Esophagus squamous epithelium (tissue), 5 donors: ENCODE measurements around the gene IGF2BP3. TPM values are rescaled to one million over a fixed set of nuclear protein-coding genes. Genes with fewer than 3 reads are reported as not detected.
"Not testable (repeated sequence)": the region's sequence is repeated elsewhere in the genome, so short reads cannot be mapped to it uniquely, and the experiment has no call there.

Source experiments
- DNase-seq: peaks from one replicate; lab custom pipeline; 2025; lab: John Stamatoyannopoulos, UW
- H3K27ac ChIP-seq, 4 donors: fragments of 200-600 bp; sonication (generic); one replicate each; pipeline ENCODE4 v1.5.1; 2016 to 2019; ENCODE audit warnings: mild to moderate bottlenecking in 1 of 4
- H3K27me3 ChIP-seq, 4 donors: fragments of 200-600 bp; sonication (generic); 1 replicate in 3 of 4; 2 replicates in 1 of 4; pipeline versions ENCODE4 v1.5.1 to v1.6.0; 2017 to 2021; ENCODE audit warnings: antibody characterized with exemption in 1 of 4
- H3K36me3 ChIP-seq, 3 donors: fragments of 200-600 bp; sonication (generic); one replicate each; pipeline ENCODE4 v1.5.1; 2016 to 2019
- H3K4me1 ChIP-seq, 3 donors: fragments of 200-600 bp; sonication (generic); one replicate each; pipeline ENCODE4 v1.5.1; 2017 to 2019
- H3K4me3 ChIP-seq, 4 donors: fragments of 200-600 bp; sonication (generic); 1 replicate in 3 of 4; 2 replicates in 1 of 4; pipeline ENCODE4 v1.5.1; 2016 to 2019; ENCODE audit warnings: mild to moderate bottlenecking in 2 of 4, moderate library complexity in 1 of 4
- H3K9me3 ChIP-seq, 3 donors: fragments of 200-600 bp; sonication (generic); one replicate each; pipeline ENCODE4 v1.5.1; 2016 to 2019
- POLR2A ChIP-seq, 4 donors: fragments of 450-650 bp; IDR thresholded peaks; one replicate each; pipeline ENCODE4 v1.6.1; 2017; ENCODE audit warnings: antibody characterized with exemption in 4 of 4, mild to moderate bottlenecking in 4 of 4, moderate library complexity in 3 of 4
- WGBS, 2 donors: methylation state at CpG; one replicate each; pipeline ENCODE4 v1.1.5; 2018; 5-methylcytosine and 5-hydroxymethylcytosine counted together
- intact Hi-C: fragments of 100-400 bp; cut with DNase I; formaldehyde crosslinking; loops from one replicate; pipeline ENCODE4 v1.15.0; 2022
- total RNA-seq, 4 donors: library from RNA; depleted of rRNA; stranded (reverse); fragments of >200 nt; gene quantifications; one replicate each; pipeline ENCODE4 v1.1.0, GENCODE V29; 2016
- TF ChIP-seq, protein P1 (sequence below), 6 experiments: fragments of 450-650 bp in 4 of 6; fragments of 200-600 bp in 2 of 6; sonication (generic) in 2 of 6; IDR thresholded peaks; one replicate each; pipeline ENCODE4 v1.5.1; 2016 to 2019; ENCODE audit warnings: antibody characterized with exemption in 6 of 6, mild to moderate bottlenecking in 4 of 6, moderate library complexity in 4 of 6
- donor health status: DM: yes; HTN: yes; CAD: no.

Gene IGF2BP3
- total RNA-seq, 4 donors from 2014 or later, result 1.3 to 9.3 (median 7.2) TPM

DNA sequence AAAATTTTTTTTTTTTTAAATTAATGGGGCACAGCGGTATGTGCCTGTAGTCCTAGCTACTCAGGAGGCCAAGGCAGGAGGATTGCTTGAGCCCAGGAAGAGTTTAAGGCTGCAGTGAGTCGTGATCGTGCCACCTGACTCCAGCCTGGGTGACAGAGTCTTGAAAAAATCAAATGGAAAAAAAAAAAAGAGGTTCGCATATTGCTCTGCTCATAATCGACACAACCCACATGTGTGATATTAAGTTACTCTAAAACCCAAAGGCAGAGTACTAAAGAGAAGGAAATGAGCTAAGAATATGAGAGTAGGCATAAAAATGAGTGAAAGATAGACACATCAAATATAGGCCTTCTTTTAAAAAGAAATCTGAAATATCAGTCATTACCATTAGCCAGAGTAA is 66.3 kb downstream of the IGF2BP3 start:
- TF ChIP-seq, protein P1, sequence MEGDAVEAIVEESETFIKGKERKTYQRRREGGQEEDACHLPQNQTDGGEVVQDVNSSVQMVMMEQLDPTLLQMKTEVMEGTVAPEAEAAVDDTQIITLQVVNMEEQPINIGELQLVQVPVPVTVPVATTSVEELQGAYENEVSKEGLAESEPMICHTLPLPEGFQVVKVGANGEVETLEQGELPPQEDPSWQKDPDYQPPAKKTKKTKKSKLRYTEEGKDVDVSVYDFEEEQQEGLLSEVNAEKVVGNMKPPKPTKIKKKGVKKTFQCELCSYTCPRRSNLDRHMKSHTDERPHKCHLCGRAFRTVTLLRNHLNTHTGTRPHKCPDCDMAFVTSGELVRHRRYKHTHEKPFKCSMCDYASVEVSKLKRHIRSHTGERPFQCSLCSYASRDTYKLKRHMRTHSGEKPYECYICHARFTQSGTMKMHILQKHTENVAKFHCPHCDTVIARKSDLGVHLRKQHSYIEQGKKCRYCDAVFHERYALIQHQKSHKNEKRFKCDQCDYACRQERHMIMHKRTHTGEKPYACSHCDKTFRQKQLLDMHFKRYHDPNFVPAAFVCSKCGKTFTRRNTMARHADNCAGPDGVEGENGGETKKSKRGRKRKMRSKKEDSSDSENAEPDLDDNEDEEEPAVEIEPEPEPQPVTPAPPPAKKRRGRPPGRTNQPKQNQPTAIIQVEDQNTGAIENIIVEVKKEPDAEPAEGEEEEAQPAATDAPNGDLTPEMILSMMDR (IDR thresholded peaks at IDR 0.05), result no peak
- TF ChIP-seq POLR2A (IDR thresholded peaks at IDR 0.05), result no peak
- Histone ChIP-seq H3K36me3 (no peaks in the 10 kb centered on the region), H3K9me3 (no peaks in the 10 kb centered on the region), H3K27ac (no peak overlapping the region), H3K4me3 (no peak overlapping the region), H3K27me3 (no peaks in the 10 kb centered on the region), H3K4me1 (peaks cover 0 to 33% (median 0%) of the 10 kb centered on the region in 3 donors)
- DNase-seq, result no peak
- intact Hi-C loops, result no loop called here
- 85 to 90% methylated on average over 5 of the region's 5 CpGs for WGBS, 2 donors

DNA sequence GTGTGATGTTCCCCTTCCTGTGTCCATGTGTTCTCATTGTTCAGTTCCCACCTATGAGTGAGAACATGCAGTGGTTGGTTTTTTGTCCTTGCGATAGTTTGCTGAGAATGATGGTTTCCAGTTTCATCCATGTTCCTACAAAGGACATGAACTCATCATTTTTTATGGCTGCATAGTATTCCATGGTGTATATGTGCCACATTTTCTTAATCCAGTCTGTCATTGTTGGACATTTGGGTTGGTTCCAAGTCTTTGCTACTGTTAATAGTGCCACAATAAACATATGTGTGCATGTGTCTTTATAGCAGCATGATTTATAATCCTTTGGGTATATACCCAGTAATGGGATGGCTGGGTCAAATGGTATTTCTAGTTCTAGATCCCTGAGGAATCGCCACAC is 72.2 kb downstream of the IGF2BP3 start:
- DNase-seq, H3K36me3 ChIP-seq, H3K27ac ChIP-seq, H3K4me3 ChIP-seq, H3K9me3 ChIP-seq, H3K27me3 ChIP-seq, intact Hi-C loops: not testable (repeated sequence)
- peaks cover 0 to 61% (median 4%) of the 10 kb centered on the region in 3 donors for H3K4me1 ChIP-seq
- WGBS, 2 donors, result 87 to 92% methylated on average over 2 of the region's 2 CpGs

DNA sequence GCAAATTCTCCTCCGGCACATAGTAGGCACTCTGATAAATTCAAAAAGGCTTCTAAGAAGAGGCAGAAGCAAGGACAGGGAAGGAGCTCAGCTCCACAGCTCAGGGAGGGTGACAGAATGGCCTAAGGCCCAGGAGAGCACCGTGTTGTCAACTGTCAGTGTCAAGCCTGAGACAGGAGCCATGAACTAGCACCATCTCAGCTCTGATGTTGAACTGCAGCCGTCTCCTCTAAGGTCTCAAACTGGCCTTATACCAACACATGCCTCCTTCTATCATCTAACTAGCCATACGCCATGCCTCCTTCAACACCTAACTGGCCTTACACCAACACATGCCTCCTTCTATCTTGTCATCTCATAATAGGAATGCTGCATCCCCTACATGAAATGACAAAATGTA is 73.0 kb downstream of the IGF2BP3 start:
- intact Hi-C loops, result no loop called here
- peaks cover 0 to 59% (median 4%) of the 10 kb centered on the region in 3 donors for H3K4me1 ChIP-seq
- no peak overlapping the region for H3K27ac ChIP-seq
- no peak for DNase-seq
- H3K4me3 ChIP-seq, result no peak overlapping the region
- TF ChIP-seq, protein P1 (IDR thresholded peaks at IDR 0.05), result no peak
- no peak for TF ChIP-seq POLR2A (IDR thresholded peaks at IDR 0.05)
- no peaks in the 10 kb centered on the region for H3K27me3 ChIP-seq
- H3K36me3 ChIP-seq, result no peaks in the 10 kb centered on the region
- 79 to 87% methylated on average over 4 of the region's 4 CpGs for WGBS, 2 donors
- no peaks in the 10 kb centered on the region for H3K9me3 ChIP-seq

DNA sequence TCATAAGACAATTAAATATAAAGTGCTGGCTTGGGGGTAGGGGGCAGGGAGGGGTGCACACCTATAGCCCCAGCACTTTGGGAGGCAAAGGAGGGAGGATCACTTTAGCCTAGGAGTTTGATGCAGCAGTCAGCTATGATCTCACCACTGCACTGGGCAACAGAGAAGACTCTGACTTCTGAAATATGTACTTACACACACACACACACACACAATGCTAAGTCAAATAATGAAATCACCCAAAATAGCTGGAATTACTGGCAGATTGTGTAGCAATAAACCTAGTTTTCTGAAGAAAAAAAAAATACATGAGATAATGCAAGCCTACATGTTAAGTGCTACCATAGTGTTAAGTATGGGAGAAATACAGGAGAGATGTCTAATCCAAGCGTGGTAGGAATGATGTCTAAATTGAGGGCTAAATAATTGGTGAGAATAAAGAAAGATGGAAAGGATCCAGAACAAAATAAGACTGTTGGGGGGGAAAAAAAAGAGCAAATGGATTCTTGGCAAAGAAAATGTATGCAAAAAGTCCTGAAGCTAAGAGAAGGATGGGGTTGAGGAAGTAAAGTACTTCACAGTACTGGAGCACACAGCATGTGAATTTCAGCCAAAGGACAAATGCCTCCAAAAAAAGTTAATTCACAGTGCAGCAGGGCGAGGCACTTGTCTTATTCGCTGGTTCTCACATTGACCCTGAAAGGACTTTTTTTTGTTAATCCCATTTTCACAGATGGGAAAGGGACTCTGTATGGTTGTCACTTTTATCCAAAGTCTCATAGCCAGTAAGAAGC is 73.9 kb downstream of the IGF2BP3 start:
- TF ChIP-seq, protein P1 (IDR thresholded peaks at IDR 0.05), result no peak
- no peak for TF ChIP-seq POLR2A (IDR thresholded peaks at IDR 0.05)
- 54 to 59% methylated on average over 3 of the region's 3 CpGs for WGBS, 2 donors
- DNase-seq, result no peak
- Histone ChIP-seq H3K36me3 (no peaks in the 10 kb centered on the region), H3K4me1 (peaks cover 0 to 58% (median 4%) of the 10 kb centered on the region in 3 donors), H3K4me3 (no peak overlapping the region), H3K27me3 (no peaks in the 10 kb centered on the region), H3K27ac (peak overlapping the region in 1 of 4 donors; percentile 34), H3K9me3 (no peaks in the 10 kb centered on the region)
- intact Hi-C loops, result no loop called here

DNA sequence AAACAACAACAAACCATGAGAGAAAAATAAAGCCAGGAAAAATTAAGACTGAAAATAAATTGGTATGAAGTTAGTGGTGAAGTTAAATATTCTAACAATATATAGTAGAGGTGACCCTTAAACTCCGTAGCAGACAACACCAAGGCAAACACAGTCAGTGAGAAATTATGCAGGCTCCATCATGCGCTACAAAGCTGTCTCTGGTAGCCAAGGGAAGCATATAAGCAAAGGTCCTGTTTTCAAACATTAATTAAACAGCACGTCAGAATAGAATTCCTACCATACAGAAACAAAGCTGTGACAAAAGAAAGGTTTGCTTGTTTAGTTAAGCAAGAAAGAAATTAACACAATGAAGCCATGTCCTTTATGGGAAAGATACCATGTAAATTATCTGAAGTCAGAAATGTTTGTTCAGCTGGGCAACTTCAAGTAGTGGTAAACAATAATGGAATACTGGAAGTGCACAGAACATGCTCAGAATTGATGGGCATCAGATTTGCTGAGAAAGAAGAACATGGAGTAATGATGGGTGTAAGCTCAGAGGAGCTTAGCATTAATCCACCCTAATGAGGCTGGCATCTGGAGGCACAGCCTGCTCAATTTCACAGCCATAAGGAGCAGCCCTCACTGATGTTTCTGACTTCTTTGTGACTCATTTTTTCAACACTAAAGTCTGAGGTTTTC is 75.7 kb downstream of the IGF2BP3 start:
- no peak for DNase-seq
- 55 to 68% methylated on average over 3 of the region's 3 CpGs for WGBS, 2 donors
- peak overlapping the region in 1 of 4 donors; percentile 49 for H3K27ac ChIP-seq

More for the DNA sequence above, 75.7 kb downstream of the IGF2BP3 start:
- H3K4me1 ChIP-seq, result peaks cover 0 to 62% (median 4%) of the 10 kb centered on the region in 3 donors
- no peak overlapping the region for H3K4me3 ChIP-seq
- H3K9me3 ChIP-seq, result no peaks in the 10 kb centered on the region
- intact Hi-C loops, result no loop called here
- TF ChIP-seq, protein P1 (IDR thresholded peaks at IDR 0.05), result no peak
- no peaks in the 10 kb centered on the region for H3K36me3 ChIP-seq
- no peaks in the 10 kb centered on the region for H3K27me3 ChIP-seq
